HepG2 (cell line): ENCODE data around the gene FUCA2. TPM values are rescaled to one million over a fixed set of nuclear protein-coding genes. Genes with fewer than 3 reads are reported as not detected.
A peak's percentile ranks its signal among the peaks of the same experiment; 100 is the strongest.

Source experiments
- EHMT2 ChIP-seq: fragments of 200-600 bp; sonication (generic); IDR thresholded peaks from 2 replicates; pipeline ENCODE4 v1.7.0; 2017; ENCODE audit warnings: antibody characterized with exemption, low read depth, low read length, borderline replicate concordance
- GATAD2A ChIP-seq: IDR thresholded peaks from 2 replicates; pipeline ENCODE4 v1.6.1; 2016
- GLI4 ChIP-seq: sonication (generic); formaldehyde crosslinking; IDR thresholded peaks from 2 replicates; pipeline ENCODE4 v1.5.1; 2020; ENCODE audit warnings: missing genetic modification reagents, mild to moderate bottlenecking, moderate library complexity, borderline replicate concordance
- HHEX ChIP-seq: IDR thresholded peaks from 2 replicates; pipeline ENCODE4 v1.6.1; 2016; ENCODE audit warnings: control low read depth
- KAT8 ChIP-seq: IDR thresholded peaks from 2 replicates; pipeline ENCODE4 v1.6.1; 2016; ENCODE audit warnings: missing genetic modification reagents, missing compliant biosample characterization
- KLF9 ChIP-seq: IDR thresholded peaks from 2 replicates; pipeline ENCODE4 v1.6.1; 2016; ENCODE audit warnings: low read depth
- LBX2 ChIP-seq: sonication (generic); formaldehyde crosslinking; IDR thresholded peaks from 2 replicates; pipeline ENCODE4 v1.5.0; 2020; ENCODE audit warnings: missing genetic modification reagents, mild to moderate bottlenecking, borderline replicate concordance
- MAFF ChIP-seq: IDR thresholded peaks from 2 replicates; pipeline ENCODE4 v1.6.1; 2011; ENCODE audit warnings: low read depth, low read length, improper control_type of control experiment
- MEIS2 ChIP-seq: sonication (generic); formaldehyde crosslinking; IDR thresholded peaks from 2 replicates; pipeline ENCODE4 v1.9.0; 2021; ENCODE audit warnings: mild to moderate bottlenecking, missing genetic modification reagents
- NFKB2 ChIP-seq: sonication (generic); formaldehyde crosslinking; IDR thresholded peaks from 2 replicates; pipeline ENCODE4 v1.4.0; 2020; ENCODE audit warnings: missing genetic modification reagents, borderline replicate concordance
- RAD51 ChIP-seq: fragments of 450-650 bp; IDR thresholded peaks from 2 replicates; pipeline ENCODE4 v1.6.1; 2016; ENCODE audit warnings: borderline replicate concordance
- SETDB1 ChIP-seq: sonication (generic); formaldehyde crosslinking; IDR thresholded peaks from 2 replicates; pipeline ENCODE4 v1.5.1; 2020; ENCODE audit warnings: missing genetic modification reagents, mild to moderate bottlenecking, borderline replicate concordance
- TEF ChIP-seq: sonication (generic); formaldehyde crosslinking; IDR thresholded peaks from 2 replicates; pipeline ENCODE4 v1.5.0; 2020; ENCODE audit warnings: missing genetic modification reagents
- TFDP2 ChIP-seq: sonication (generic); formaldehyde crosslinking; IDR thresholded peaks from 2 replicates; pipeline ENCODE4 v1.4.0; 2020; ENCODE audit warnings: missing genetic modification reagents
- TRIM22 ChIP-seq: fragments of 450-650 bp; IDR thresholded peaks from 2 replicates; pipeline ENCODE4 v1.6.1; 2017
- ZBTB1 ChIP-seq: sonication (generic); formaldehyde crosslinking; IDR thresholded peaks from 2 replicates; pipeline ENCODE4 v1.4.0; 2020; ENCODE audit warnings: missing genetic modification reagents, borderline replicate concordance
- ZFP90 ChIP-seq: sonication (generic); formaldehyde crosslinking; IDR thresholded peaks from 2 replicates; pipeline ENCODE4 v1.8.0; 2022; ENCODE audit warnings: missing genetic modification reagents, mild to moderate bottlenecking, inconsistent platforms, borderline replicate concordance
- ZNF367 ChIP-seq: sonication (generic); formaldehyde crosslinking; IDR thresholded peaks from 2 replicates; pipeline ENCODE4 v1.4.0; 2020; ENCODE audit warnings: missing genetic modification reagents, borderline replicate concordance
- ZNF512 ChIP-seq: sonication (generic); formaldehyde crosslinking; IDR thresholded peaks from 2 replicates; pipeline ENCODE4 v1.4.0; 2020; ENCODE audit warnings: mild to moderate bottlenecking, missing genetic modification reagents
- ZNF547 ChIP-seq: sonication (generic); formaldehyde crosslinking; IDR thresholded peaks from 2 replicates; pipeline ENCODE4 v1.5.1; 2020; ENCODE audit warnings: mild to moderate bottlenecking, missing genetic modification reagents
- ZNF605 ChIP-seq: sonication (generic); formaldehyde crosslinking; IDR thresholded peaks from 2 replicates; pipeline ENCODE4 v1.8.0; 2022; ENCODE audit warnings: mild to moderate bottlenecking, missing genetic modification reagents
- ZNF614 ChIP-seq: IDR thresholded peaks from 2 replicates; pipeline ENCODE4 v1.6.1; 2018; ENCODE audit warnings: missing biosample characterization, missing genetic modification reagents, inconsistent platforms, borderline replicate concordance
- ZNF776 ChIP-seq: sonication (generic); formaldehyde crosslinking; IDR thresholded peaks from 2 replicates; pipeline ENCODE4 v1.4.0; 2020; ENCODE audit warnings: mild to moderate bottlenecking, missing genetic modification reagents
- ZNF891 ChIP-seq: sonication (generic); formaldehyde crosslinking; IDR thresholded peaks from 2 replicates; pipeline ENCODE4 v1.5.0; 2020; ENCODE audit warnings: mild to moderate bottlenecking, missing genetic modification reagents
- polyA plus RNA-seq, 8 experiments: library from polyadenylated mRNA; depleted of rRNA in 3 of 8; stranded (reverse) in 7 of 8; unstranded in 1 of 8; fragments of >200 nt; fragmentation: Illumina TruSeq in 4 of 8; extraction: Trizol in 4 of 8; gene quantifications; 2 replicates each; pipeline versions ENCODE4 v1.2.1 to v1.2.3, GENCODE V29; 2011 to 2016; ENCODE audit warnings: low read depth in 4 of 8, missing spikeins in 1 of 8, mixed read lengths in 1 of 8; ENCODE audit not compliant: insufficient read depth in 1 of 8
- total RNA-seq, 5 experiments: library from RNA; depleted of rRNA; stranded (reverse); fragments of >200 nt; fragmentation: Illumina TruSeq; extraction: Trizol; gene quantifications; 2 replicates each; pipeline ENCODE4 v1.2.3, GENCODE V29; 2016; ENCODE audit warnings: low read depth in 1 of 5

The FUCA2 gene
- total and polyA plus RNA-seq, 2 of the 13 experiments (the other 11 are each of a cell fraction or from before 2014, with no cell fraction given): 87.4 to 144 TPM

GRCh38 chr6:143510991-143511891 lies at the start of gene FUCA2 (continued):
- TF ChIP-seq ZNF547 (peak; percentile 96), ZNF891 (CRISPR knock-in tag) (peak; percentile 94), MAFF (peak; percentile 41; the same call in 1 of the 2 replicates), MEIS2 (CRISPR knock-in tag) (peak; percentile 83), KAT8 (CRISPR knock-in tag) (peak; percentile 96), HHEX (CRISPR knock-in tag) (no peak; the same call in 1 of the 2 replicates), TRIM22 (no peak), ZNF605 (peak; percentile 92), ZNF367 (peak; percentile 87; the same call in 1 of the 2 replicates), EHMT2 (peak; percentile 65; the same call in 1 of the 2 replicates), GATAD2A (peak; percentile 87), ZNF614 (CRISPR knock-in tag) (0 out of 2 replicates have a peak, but pooled peaks have one; percentile 8), ZNF512 (no peak), ZFP90 (CRISPR knock-in tag) (no peak; the same call in none of the 2 replicates), LBX2 (CRISPR knock-in tag) (peak; percentile 97; the same call in 1 of the 2 replicates), NFKB2 (CRISPR knock-in tag) (peak; percentile 96; the same call in 1 of the 2 replicates), KLF9 (peak; percentile 84), TFDP2 (CRISPR knock-in tag) (peak; percentile 89), RAD51 (peak; percentile 59; the same call in 1 of the 2 replicates), TEF (CRISPR knock-in tag) (no peak), ZNF776 (CRISPR knock-in tag) (peak; percentile 86), GLI4 (CRISPR knock-in tag) (peak; percentile 76; the same call in 1 of the 2 replicates), ZBTB1 (CRISPR knock-in tag) (no peak), SETDB1 (CRISPR knock-in tag) (no peak)
